ENCODE results near the gene UHRF1. TPM values are rescaled to one million over a fixed set of nuclear protein-coding genes. Genes with fewer than 3 reads are reported as not detected.

The UHRF1 gene
- total RNA-seq, 1 donor, result 7.6 TPM

DNA sequence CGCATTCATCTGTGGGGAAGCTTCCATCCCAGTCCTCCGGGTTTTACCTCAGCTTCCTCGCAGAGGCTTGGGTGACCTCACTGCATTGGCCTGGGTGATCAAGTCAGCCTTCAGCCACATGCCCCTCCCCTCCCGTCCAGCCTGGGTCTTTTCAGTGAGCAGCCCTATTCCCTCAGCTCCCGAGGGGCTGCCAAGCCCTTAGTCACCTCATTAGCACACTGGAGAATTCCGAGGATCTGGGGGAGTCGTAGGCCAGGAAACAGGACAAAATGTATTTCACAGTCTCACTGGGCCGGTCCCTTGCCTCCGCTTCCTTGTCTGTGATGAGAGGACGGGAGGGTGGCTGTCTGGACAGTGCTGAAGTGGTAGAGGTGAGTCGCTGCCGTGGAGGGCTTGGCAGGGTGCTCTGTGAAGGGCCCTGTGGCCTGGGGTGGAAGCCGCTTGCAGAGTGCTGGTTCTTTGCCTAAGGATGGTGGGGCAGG, 79.5 kb downstream of the UHRF1 start:
- Histone ChIP-seq H3K4me2 (ENCODE audit: insufficient read depth, low read length) (peak overlapping the region; percentile 71), H4K20me1 (ENCODE audit: insufficient read depth, low read length) (peaks cover 67% of the 10 kb centered on the region), H3K27me3 (ENCODE audit: insufficient read depth, low read length) (no peaks in the 10 kb centered on the region), H2AFZ (ENCODE audit: low read length) (peak overlapping the region; percentile 56), H3K36me3 (ENCODE audit: insufficient read depth, low read length) (peaks cover 8% of the 10 kb centered on the region), H3K4me1 (ENCODE audit: insufficient read depth, low read length) (peaks cover 23% of the 10 kb centered on the region), H3K79me2 (ENCODE audit: insufficient read depth, low read length) (peaks cover 88% of the 10 kb centered on the region), H3K9me3 (ENCODE audit: low read depth, low read length) (no peaks in the 10 kb centered on the region), H3K4me3 (ENCODE audit: insufficient read depth, low read length) (peak overlapping the region; percentile 56), H3K27ac (ENCODE audit: low read depth, low read length) (peak overlapping the region; percentile 69)
- peak; percentile 95 for DNase-seq (ENCODE audit: insufficient read length, low spot score, missing footprints)
- no peak for TF ChIP-seq CTCF (IDR thresholded peaks at IDR 0.05; ENCODE audit: extremely low read depth, low read depth, low read length)

DNA sequence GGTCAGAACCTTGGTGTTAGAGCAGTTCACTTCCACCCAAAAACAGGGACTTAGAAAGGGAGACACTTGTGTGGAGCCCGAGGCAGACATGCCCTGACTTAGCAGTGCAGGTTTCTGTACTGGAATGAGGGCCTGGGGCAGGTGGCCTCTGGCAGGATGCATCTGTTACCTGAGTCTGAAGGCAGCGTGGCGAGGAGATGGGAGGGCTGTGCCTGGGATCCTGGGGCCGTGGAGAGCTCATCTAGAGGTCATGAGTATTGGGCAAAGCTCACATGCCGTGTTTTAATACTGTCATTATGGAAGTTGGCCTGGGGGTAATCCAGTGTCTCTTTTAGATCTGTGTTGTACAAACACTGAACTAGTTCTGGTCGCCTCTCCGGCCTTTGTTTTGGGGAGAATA, 81.0 kb downstream of the UHRF1 start:
- Histone ChIP-seq H3K9me3 (ENCODE audit: low read depth, low read length) (no peaks in the 10 kb centered on the region), H3K27ac (ENCODE audit: low read depth, low read length) (no peak overlapping the region), H3K4me1 (ENCODE audit: insufficient read depth, low read length) (peaks cover 23% of the 10 kb centered on the region), H3K79me2 (ENCODE audit: insufficient read depth, low read length) (peaks cover 84% of the 10 kb centered on the region), H3K4me3 (ENCODE audit: insufficient read depth, low read length) (no peak overlapping the region), H4K20me1 (ENCODE audit: insufficient read depth, low read length) (peaks cover 64% of the 10 kb centered on the region), H3K36me3 (ENCODE audit: insufficient read depth, low read length) (peaks cover 8% of the 10 kb centered on the region), H3K4me2 (ENCODE audit: insufficient read depth, low read length) (no peak overlapping the region), H2AFZ (ENCODE audit: low read length) (no peak overlapping the region), H3K27me3 (ENCODE audit: insufficient read depth, low read length) (no peaks in the 10 kb centered on the region)
- no peak for DNase-seq (ENCODE audit: insufficient read length, low spot score, missing footprints)
- no peak for TF ChIP-seq CTCF (IDR thresholded peaks at IDR 0.05; ENCODE audit: extremely low read depth, low read depth, low read length)

DNA sequence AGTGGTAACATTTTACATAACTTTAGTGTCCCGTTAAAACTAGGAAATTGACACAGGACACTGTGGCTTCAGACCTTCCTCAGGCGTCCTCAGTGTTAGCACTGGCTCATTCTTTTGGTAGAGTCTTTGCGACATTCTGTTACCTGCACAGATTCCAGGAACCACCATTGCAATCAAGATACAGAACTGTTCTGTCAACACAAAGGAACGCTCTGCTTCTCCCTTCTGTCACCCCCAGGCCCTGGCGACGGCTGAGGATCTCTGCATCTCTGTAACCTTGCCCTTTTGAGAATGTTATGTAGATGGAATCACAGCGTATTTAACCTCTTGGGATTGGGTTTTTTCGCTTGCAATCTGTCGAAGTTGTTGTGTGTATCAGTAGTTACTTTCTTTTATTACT, 82.2 kb downstream of the UHRF1 start:
- H3K79me2 ChIP-seq (ENCODE audit: insufficient read depth, low read length), result peaks cover 80% of the 10 kb centered on the region
- H3K4me2 ChIP-seq (ENCODE audit: insufficient read depth, low read length), result no peak overlapping the region
- no peaks in the 10 kb centered on the region for H3K27me3 ChIP-seq (ENCODE audit: insufficient read depth, low read length)
- H2AFZ ChIP-seq (ENCODE audit: low read length), result no peak overlapping the region
- H3K4me1 ChIP-seq (ENCODE audit: insufficient read depth, low read length), result peaks cover 23% of the 10 kb centered on the region
- no peak overlapping the region for H3K4me3 ChIP-seq (ENCODE audit: insufficient read depth, low read length)
- no peak for DNase-seq (ENCODE audit: insufficient read length, low spot score, missing footprints)
- H3K27ac ChIP-seq (ENCODE audit: low read depth, low read length), result no peak overlapping the region
- no peak for TF ChIP-seq CTCF (IDR thresholded peaks at IDR 0.05; ENCODE audit: extremely low read depth, low read depth, low read length)
- H3K9me3 ChIP-seq (ENCODE audit: low read depth, low read length), result no peaks in the 10 kb centered on the region
- peaks cover 59% of the 10 kb centered on the region for H4K20me1 ChIP-seq (ENCODE audit: insufficient read depth, low read length)
- peaks cover 11% of the 10 kb centered on the region for H3K36me3 ChIP-seq (ENCODE audit: insufficient read depth, low read length)

DNA sequence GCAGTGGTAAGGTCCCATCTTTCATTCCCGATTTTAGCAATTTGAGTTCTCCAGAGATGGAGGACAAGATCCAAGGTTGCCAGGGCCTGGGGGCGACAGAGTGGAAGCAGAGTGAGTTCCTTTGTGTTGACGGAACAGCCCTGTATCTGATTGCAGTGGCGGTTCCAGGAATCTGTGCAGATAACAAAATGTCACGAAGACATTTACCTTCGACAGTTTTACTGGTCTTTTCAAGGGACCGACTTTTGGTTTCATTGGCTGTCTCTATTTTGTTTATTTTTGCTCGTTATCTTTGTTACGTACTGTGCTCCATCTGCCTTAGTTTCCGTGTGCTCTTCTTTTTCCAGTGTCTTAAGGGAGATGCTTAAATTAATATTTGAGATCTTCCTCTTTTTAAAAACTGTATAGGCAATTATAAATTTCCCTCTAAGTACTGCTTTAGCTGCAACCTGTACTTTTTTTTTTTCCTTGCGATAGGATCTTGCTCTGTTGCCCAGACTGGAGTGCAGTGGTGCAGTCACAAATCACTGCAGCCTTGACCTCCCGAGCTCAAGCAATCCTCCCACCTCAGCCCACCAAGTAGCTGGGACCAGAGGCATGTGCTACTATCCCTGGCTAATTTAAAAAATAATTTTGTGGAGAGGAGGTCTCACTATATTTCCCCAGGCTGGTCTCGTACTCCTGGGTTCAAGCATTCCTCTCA, 82.8 kb downstream of the UHRF1 start:
- H4K20me1 ChIP-seq (ENCODE audit: insufficient read depth, low read length), result peaks cover 58% of the 10 kb centered on the region
- no peak overlapping the region for H3K4me2 ChIP-seq (ENCODE audit: insufficient read depth, low read length)

More for the DNA sequence above, 82.8 kb downstream of the UHRF1 start:
- DNase-seq (ENCODE audit: insufficient read length, low spot score, missing footprints), result no peak
- no peaks in the 10 kb centered on the region for H3K9me3 ChIP-seq (ENCODE audit: low read depth, low read length)
- peaks cover 11% of the 10 kb centered on the region for H3K36me3 ChIP-seq (ENCODE audit: insufficient read depth, low read length)
- H3K27ac ChIP-seq (ENCODE audit: low read depth, low read length), result no peak overlapping the region
- H3K4me3 ChIP-seq (ENCODE audit: insufficient read depth, low read length), result no peak overlapping the region
- H2AFZ ChIP-seq (ENCODE audit: low read length), result no peak overlapping the region
- peaks cover 82% of the 10 kb centered on the region for H3K79me2 ChIP-seq (ENCODE audit: insufficient read depth, low read length)
- H3K4me1 ChIP-seq (ENCODE audit: insufficient read depth, low read length), result peaks cover 20% of the 10 kb centered on the region
- H3K27me3 ChIP-seq (ENCODE audit: insufficient read depth, low read length), result no peaks in the 10 kb centered on the region
- no peak for TF ChIP-seq CTCF (IDR thresholded peaks at IDR 0.05; ENCODE audit: extremely low read depth, low read depth, low read length)

All from osteoblast (primary cell).